22Rv1 (cell line): ENCODE measurements around the gene PRM1.

Source experiments
- H3K27ac ChIP-seq: fragments of 450-650 bp; 2 replicates; pipeline ENCODE4 v1.5.1; 2017
- ZFX ChIP-seq: fragments of 450-650 bp; IDR thresholded peaks from 2 replicates; pipeline ENCODE4 v1.6.1; 2017; ENCODE audit warnings: antibody characterized with exemption, borderline replicate concordance
- TF ChIP-seq, protein P1 (sequence below): fragments of 450-650 bp; IDR thresholded peaks from 2 replicates; pipeline ENCODE4 v1.5.1; 2017; ENCODE audit warnings: mild to moderate bottlenecking

Gene PRM1

DNA sequence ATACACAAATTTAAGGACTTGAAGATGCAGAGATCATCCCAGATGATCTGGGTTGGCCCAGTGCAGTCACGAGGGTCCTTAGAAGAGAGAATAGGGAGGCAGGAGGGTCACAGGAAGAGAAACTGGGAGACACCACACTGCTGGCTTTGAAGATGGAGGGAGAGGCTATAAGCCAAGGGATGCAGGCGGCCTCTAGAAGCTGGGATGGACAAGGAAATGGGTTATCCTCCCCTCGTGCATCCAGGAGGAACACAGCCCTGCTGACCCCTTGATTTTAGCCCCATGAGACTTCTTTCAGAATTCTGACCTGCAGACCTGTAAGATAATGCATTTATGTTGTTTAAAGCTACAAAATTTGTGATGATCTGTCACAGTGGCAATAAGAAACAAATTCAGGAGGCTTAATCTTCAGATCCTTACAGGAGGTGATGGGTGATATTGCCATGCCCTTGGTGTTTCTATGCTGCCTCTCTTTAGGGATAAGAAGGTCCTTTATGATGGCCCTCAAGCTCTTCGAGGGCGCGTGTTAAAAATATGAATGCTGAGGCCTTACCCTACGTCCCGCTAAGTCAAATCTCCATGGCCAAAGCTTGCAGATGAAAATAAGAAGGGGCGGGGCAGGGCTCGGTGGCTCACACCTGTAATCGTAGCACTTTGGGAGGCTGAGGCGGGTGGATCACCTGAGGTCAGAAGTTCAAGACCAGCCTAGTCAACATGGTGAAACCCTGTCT lies 3.4 kb downstream of the PRM1 start:
- TF ChIP-seq, protein P1, sequence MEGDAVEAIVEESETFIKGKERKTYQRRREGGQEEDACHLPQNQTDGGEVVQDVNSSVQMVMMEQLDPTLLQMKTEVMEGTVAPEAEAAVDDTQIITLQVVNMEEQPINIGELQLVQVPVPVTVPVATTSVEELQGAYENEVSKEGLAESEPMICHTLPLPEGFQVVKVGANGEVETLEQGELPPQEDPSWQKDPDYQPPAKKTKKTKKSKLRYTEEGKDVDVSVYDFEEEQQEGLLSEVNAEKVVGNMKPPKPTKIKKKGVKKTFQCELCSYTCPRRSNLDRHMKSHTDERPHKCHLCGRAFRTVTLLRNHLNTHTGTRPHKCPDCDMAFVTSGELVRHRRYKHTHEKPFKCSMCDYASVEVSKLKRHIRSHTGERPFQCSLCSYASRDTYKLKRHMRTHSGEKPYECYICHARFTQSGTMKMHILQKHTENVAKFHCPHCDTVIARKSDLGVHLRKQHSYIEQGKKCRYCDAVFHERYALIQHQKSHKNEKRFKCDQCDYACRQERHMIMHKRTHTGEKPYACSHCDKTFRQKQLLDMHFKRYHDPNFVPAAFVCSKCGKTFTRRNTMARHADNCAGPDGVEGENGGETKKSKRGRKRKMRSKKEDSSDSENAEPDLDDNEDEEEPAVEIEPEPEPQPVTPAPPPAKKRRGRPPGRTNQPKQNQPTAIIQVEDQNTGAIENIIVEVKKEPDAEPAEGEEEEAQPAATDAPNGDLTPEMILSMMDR: no peak
- no peak for TF ChIP-seq ZFX
- no peak overlapping the region for H3K27ac ChIP-seq

- no peak for TF ChIP-seq ZFX
- TF ChIP-seq, protein P1: no peak
- H3K27ac ChIP-seq: no peak overlapping the region
These were observed 4.1 kb downstream of the PRM1 start for GRCh38 chr16:11276896-11277593.

GRCh38 chr16:11276143-11276895 lies 4.8 kb downstream of the PRM1 start, which contains the start of gene PRM2:
Gene PRM2, minus strand, starts transcription at chr16:11276480. Its CDS starts 110 bp downstream, at chr16:11276370.
- no peak for TF ChIP-seq ZFX
- TF ChIP-seq, protein P1: no peak
- H3K27ac ChIP-seq: no peak within 1 kb of the TSS

GRCh38 chr16:11274964-11275363 lies 6.2 kb downstream of the PRM1 start:
- H3K27ac ChIP-seq: no peak overlapping the region
- no peak for TF ChIP-seq ZFX
- TF ChIP-seq, protein P1: no peak

DNA sequence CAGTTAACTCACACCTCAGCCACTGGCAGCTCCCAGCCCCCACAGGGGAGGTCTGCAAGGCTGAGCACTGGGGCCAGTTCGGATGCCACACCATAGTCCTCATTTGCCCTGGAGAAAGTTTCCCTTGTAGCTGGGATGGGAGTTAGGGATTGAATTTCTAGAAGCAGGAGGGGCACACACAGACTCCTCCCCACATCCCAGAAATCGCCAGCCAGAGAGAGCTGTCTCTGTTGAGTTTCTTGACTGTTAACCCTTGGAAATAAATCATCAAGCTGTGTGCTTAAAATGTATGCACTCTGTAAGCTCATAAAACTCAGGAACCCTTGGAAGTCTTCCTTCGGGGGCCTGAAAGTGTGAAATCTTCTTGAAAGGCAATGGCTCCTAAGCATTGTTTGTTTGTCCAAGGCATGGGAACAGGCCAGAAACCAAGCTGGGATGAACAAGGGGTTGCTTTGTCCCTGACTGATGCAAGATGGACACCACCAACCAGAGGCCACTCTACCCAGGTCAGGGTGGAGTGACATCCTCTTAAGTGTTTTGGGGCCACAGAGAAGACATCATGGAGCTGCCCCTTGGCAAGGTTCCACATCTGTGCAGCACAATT lies 7.3 kb downstream of the PRM1 start:
- TF ChIP-seq ZFX: no peak
- TF ChIP-seq, protein P1: no peak
- H3K27ac ChIP-seq: no peak overlapping the region

- no peak for TF ChIP-seq ZFX
- H3K27ac ChIP-seq: no peak within 1 kb of the TSS
These were observed 8.0 kb downstream of the PRM1 start, which contains the start of gene PRM3 for GRCh38 chr16:11272921-11273720. Gene PRM3, minus strand, starts transcription at chr16:11273629. Its CDS starts 34 bp downstream, at chr16:11273595.
